WERI-Rb-1 (cell line): ENCODE measurements around the gene ZNF215.
"Not testable (repeated sequence)": the region's sequence is repeated elsewhere in the genome, so short reads cannot be mapped to it uniquely, and the experiment has no call there.

Experiments used
- DNase-seq: peaks from one replicate; pipeline ENCODE4 v3.0.0-alpha.2; 2020
- H3K27ac ChIP-seq: fragments of 250-450 bp; sonication (Bioruptor Pico); 2 replicates; pipeline ENCODE4 v1.5.1; 2020; ENCODE audit warnings: mild to moderate bottlenecking, moderate library complexity
- H3K27me3 ChIP-seq: fragments of 250-450 bp; sonication (Bioruptor Pico); 2 replicates; pipeline ENCODE4 v1.5.1; 2021; ENCODE audit warnings: mild to moderate bottlenecking, low read depth, moderate library complexity; ENCODE audit not compliant: insufficient read depth, severe bottlenecking
- H3K36me3 ChIP-seq: fragments of 250-450 bp; sonication (Bioruptor Pico); 2 replicates; pipeline ENCODE4 v1.5.1; 2020; ENCODE audit warnings: mild to moderate bottlenecking, moderate library complexity
- H3K4me3 ChIP-seq: 2 replicates; pipeline ENCODE4 v1.5.1; 2011; ENCODE audit warnings: low read depth, mild to moderate bottlenecking, control low read depth, low read length
- H3K9me3 ChIP-seq: fragments of 250-450 bp; sonication (Bioruptor Pico); 2 replicates; pipeline ENCODE4 v1.5.1; 2021; ENCODE audit warnings: mild to moderate bottlenecking, moderate library complexity; ENCODE audit not compliant: severe bottlenecking
- TF ChIP-seq, protein P1 (sequence below): IDR thresholded peaks from 2 replicates; pipeline ENCODE4 v1.5.1; 2011; ENCODE audit warnings: low read depth, mild to moderate bottlenecking, control low read depth, inconsistent platforms, low read length

ZNF215 gene

DNA sequence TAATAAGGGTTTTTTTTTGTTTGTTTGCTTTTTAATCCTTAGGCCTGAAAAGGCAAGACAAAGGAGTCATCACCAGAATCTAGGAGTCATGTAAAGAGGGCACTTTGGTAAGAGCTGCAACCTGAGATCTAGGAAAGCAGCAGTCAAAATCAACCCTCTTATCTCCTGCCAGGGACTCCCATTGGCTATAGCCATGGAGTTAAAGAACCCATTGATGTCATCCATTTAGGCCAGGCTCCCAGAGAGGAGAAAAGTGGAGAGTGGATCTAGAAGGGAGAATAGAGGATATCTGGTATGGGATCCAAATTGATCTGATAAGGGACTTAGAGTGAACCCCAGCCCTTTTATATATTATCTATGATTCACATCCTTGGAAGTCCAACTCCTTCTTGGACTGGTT, 35.9 kb downstream of the ZNF215 start:
- no peak for DNase-seq

DNA sequence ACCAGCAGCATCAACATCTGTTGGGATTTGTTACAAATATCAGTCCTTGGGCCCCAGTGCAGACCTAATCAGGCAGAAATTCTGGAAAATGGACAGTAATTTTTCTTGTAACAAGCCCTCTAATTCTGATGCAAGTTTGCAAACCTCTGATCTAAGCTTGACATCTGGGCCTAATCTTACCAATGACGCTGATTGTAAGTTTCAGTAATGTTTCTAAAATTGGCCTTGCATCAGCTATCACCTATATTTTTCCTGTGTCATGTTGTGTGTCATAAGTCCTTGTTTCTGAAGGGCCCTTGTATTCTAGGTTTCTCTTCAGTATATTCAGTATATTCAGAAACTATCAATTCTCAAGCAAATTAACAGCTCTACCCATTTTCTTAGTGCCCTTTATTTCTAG, 36.4 kb downstream of the ZNF215 start:
- TF ChIP-seq, protein P1, sequence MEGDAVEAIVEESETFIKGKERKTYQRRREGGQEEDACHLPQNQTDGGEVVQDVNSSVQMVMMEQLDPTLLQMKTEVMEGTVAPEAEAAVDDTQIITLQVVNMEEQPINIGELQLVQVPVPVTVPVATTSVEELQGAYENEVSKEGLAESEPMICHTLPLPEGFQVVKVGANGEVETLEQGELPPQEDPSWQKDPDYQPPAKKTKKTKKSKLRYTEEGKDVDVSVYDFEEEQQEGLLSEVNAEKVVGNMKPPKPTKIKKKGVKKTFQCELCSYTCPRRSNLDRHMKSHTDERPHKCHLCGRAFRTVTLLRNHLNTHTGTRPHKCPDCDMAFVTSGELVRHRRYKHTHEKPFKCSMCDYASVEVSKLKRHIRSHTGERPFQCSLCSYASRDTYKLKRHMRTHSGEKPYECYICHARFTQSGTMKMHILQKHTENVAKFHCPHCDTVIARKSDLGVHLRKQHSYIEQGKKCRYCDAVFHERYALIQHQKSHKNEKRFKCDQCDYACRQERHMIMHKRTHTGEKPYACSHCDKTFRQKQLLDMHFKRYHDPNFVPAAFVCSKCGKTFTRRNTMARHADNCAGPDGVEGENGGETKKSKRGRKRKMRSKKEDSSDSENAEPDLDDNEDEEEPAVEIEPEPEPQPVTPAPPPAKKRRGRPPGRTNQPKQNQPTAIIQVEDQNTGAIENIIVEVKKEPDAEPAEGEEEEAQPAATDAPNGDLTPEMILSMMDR: no peak

More for the DNA sequence above, 35.9 kb downstream of the ZNF215 start:
- no peaks in the 10 kb centered on the region for H3K27me3 ChIP-seq
- no peaks in the 10 kb centered on the region for H3K36me3 ChIP-seq
- no peak overlapping the region for H3K27ac ChIP-seq
- no peak overlapping the region for H3K4me3 ChIP-seq
- no peaks in the 10 kb centered on the region for H3K9me3 ChIP-seq
- TF ChIP-seq, protein P1: no peak

GRCh38 chr11:6968816-6969215, 42.6 kb downstream of the ZNF215 start:
- H3K36me3 ChIP-seq: no peaks in the 10 kb centered on the region
- H3K27me3 ChIP-seq: no peaks in the 10 kb centered on the region
- TF ChIP-seq, protein P1: no peak
- H3K27ac ChIP-seq: no peak overlapping the region
- H3K9me3 ChIP-seq: no peaks in the 10 kb centered on the region
- DNase-seq: no peak
- no peak overlapping the region for H3K4me3 ChIP-seq

More for the DNA sequence above, 36.4 kb downstream of the ZNF215 start:
- no peak for DNase-seq
- Histone ChIP-seq H3K27me3 (no peaks in the 10 kb centered on the region), H3K36me3 (no peaks in the 10 kb centered on the region), H3K4me3 (no peak overlapping the region), H3K9me3 (no peaks in the 10 kb centered on the region), H3K27ac (no peak overlapping the region)

GRCh38 chr11:6969854-6970253, 43.6 kb downstream of the ZNF215 start:
- H3K27ac ChIP-seq, H3K4me3 ChIP-seq, H3K27me3 ChIP-seq, DNase-seq, H3K36me3 ChIP-seq, H3K9me3 ChIP-seq: not testable (repeated sequence)

GRCh38 chr11:6979365-6979764, 53.1 kb downstream of the ZNF215 start:
- H3K27me3 ChIP-seq: no peaks in the 10 kb centered on the region
- H3K9me3 ChIP-seq: no peaks in the 10 kb centered on the region
- TF ChIP-seq, protein P1: no peak
- no peak overlapping the region for H3K4me3 ChIP-seq
- DNase-seq: no peak
- H3K27ac ChIP-seq: no peak overlapping the region
- H3K36me3 ChIP-seq: no peaks in the 10 kb centered on the region

- TF ChIP-seq, protein P1: no peak
- Histone ChIP-seq H3K36me3 (no peaks in the 10 kb centered on the region), H3K4me3 (no peak overlapping the region)
These were observed 60.3 kb downstream of the ZNF215 start for GRCh38 chr11:6986487-6986886.

More at GRCh38 chr11:6986487-6986886, 60.3 kb downstream of the ZNF215 start:
- Histone ChIP-seq H3K27me3 (no peaks in the 10 kb centered on the region), H3K27ac (no peak overlapping the region), H3K9me3 (no peaks in the 10 kb centered on the region)
- no peak for DNase-seq
